ENCODE measurements around the gene PRG3. TPM values are rescaled to one million over a fixed set of nuclear protein-coding genes. Genes with fewer than 3 reads are reported as not detected.

Gene PRG3
- total RNA-seq, 1 experiment from 2014 or later = not detected

DNA sequence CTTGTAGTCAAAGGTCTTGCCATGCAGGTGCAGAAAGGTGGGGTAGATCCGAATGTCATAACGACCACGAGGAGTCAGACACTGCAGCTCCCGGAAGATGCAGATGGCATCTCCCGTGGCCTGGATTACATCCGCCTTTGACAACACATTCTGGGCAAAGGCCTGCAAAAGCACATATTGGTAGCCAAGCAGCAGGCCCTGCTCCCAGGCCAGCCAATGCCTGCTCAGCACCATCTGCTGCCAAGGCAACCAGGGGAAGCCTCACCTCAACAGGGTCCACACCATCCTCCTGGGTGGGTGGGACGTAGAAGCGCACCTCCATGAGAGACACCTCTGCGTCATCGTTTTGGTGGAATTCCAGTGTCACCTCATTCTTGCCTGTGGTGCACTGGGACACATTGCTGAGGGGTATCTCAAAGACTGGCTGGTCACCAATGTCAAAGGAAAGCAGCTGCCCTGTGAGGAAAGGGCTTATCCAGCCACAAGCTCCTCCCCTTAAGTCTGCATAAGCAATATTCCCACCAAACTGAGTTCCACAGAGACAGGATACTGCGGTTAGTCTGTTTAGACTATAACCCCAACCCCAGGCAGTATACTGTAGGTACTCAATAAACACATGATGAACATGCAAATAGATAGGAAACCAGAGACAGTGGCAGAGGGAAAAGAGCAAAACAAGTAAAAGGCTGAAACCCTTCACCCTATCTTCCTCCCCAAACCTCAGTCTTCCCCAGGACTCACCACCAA lies 48.1 kb downstream of the PRG3 start:
- Histone ChIP-seq H3K27me3 (ENCODE audit: insufficient read depth, low read length) (no peaks in the 10 kb centered on the region), H3K9me3 (ENCODE audit: control insufficient read depth, low read depth, low read length) (no peaks in the 10 kb centered on the region), H2BK12ac (ENCODE audit: insufficient read length, low read depth, low read length) (no peak overlapping the region), H3K23ac (ENCODE audit: insufficient read length, low read depth, low read length) (no peak overlapping the region), H2BK15ac (ENCODE audit: low read depth, low read length) (no peak overlapping the region), H4K5ac (ENCODE audit: insufficient read length, low read depth, low read length) (no peak overlapping the region), H3K56ac (ENCODE audit: insufficient read length, low read depth, low read length) (no peak overlapping the region), H2BK5ac (ENCODE audit: insufficient read length, low read length) (no peak overlapping the region), H4K91ac (ENCODE audit: insufficient read length, low read depth, low read length) (no peak overlapping the region), H3K4me2 (ENCODE audit: insufficient read depth, insufficient read length, low read length) (no peak overlapping the region), H2AFZ (ENCODE audit: low read length) (no peak overlapping the region), H4K20me1 (ENCODE audit: control insufficient read depth, insufficient read depth, insufficient read length) (no peaks in the 10 kb centered on the region), H3K79me2 (ENCODE audit: insufficient read depth, low read length) (peaks cover 10% of the 10 kb centered on the region; the same call in 1 of the 2 replicates), H3K9ac (ENCODE audit: extremely low read depth, insufficient read length, low read length) (no peak overlapping the region), H3K18ac (ENCODE audit: insufficient read length, low read depth, low read length) (no peak overlapping the region), H3K27ac (ENCODE audit: insufficient read length, low read depth, low read length) (no peak overlapping the region), H2BK20ac (ENCODE audit: low read depth, low read length, poor library complexity, severe bottlenecking) (no peak overlapping the region), H2BK120ac (ENCODE audit: low read depth, low read length, poor library complexity, severe bottlenecking) (no peak overlapping the region), H3K23me2 (ENCODE audit: insufficient read length, low read depth, low read length, poor library complexity, severe bottlenecking) (peaks cover 6% of the 10 kb centered on the region), H2AK5ac (ENCODE audit: insufficient read length, low read length) (no peak overlapping the region), H3K4ac (ENCODE audit: low read depth, low read length) (no peak overlapping the region), H3K4me1 (ENCODE audit: insufficient read depth, low read length) (peaks cover 3% of the 10 kb centered on the region; the same call in 1 of the 2 replicates), H3T11ph (ENCODE audit: low read length) (no peak overlapping the region), H3K14ac (ENCODE audit: insufficient read depth, low read length) (no peak overlapping the region), H4K8ac (replicated peaks; ENCODE audit: insufficient read length, low read depth, low read length) (no peak overlapping the region), H3K79me1 (ENCODE audit: insufficient read depth, low read depth, low read length, poor library complexity, severe bottlenecking) (peaks cover 7% of the 10 kb centered on the region)
- no peaks in the 10 kb centered on the region for H3K9me3 Mint-ChIP-seq
- H3K4me1 Mint-ChIP-seq = peaks cover 22 to 23% of the 10 kb centered on the region in 2 experiments
- H3K36me3 Mint-ChIP-seq (ENCODE audit: insufficient read depth in 1 of 3, low read depth in 3 of 3) = peaks cover 49 to 72% (median 70%) of the 10 kb centered on the region in 3 experiments
- H3K27me3 Mint-ChIP-seq (ENCODE audit: low read depth) = no peaks in the 10 kb centered on the region
- no peak overlapping the region; a peak in 1 of 7 replicates for H3K27ac Mint-ChIP-seq
- TF ChIP-seq, protein P1, sequence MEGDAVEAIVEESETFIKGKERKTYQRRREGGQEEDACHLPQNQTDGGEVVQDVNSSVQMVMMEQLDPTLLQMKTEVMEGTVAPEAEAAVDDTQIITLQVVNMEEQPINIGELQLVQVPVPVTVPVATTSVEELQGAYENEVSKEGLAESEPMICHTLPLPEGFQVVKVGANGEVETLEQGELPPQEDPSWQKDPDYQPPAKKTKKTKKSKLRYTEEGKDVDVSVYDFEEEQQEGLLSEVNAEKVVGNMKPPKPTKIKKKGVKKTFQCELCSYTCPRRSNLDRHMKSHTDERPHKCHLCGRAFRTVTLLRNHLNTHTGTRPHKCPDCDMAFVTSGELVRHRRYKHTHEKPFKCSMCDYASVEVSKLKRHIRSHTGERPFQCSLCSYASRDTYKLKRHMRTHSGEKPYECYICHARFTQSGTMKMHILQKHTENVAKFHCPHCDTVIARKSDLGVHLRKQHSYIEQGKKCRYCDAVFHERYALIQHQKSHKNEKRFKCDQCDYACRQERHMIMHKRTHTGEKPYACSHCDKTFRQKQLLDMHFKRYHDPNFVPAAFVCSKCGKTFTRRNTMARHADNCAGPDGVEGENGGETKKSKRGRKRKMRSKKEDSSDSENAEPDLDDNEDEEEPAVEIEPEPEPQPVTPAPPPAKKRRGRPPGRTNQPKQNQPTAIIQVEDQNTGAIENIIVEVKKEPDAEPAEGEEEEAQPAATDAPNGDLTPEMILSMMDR (conservative IDR thresholded peaks at IDR 0.05) = no peak
- DNase-seq = no peak
- H3K4me3 Mint-ChIP-seq = no peak overlapping the region
- no CpG with 5 or more reads among the region's 11 CpGs for WGBS (ENCODE audit: extremely low coverage, insufficient read length, low lambda C conversion rate)

All from H9 (cell line).